Pulmonary artery endothelial cell (primary cell): Measurements from ENCODE around the gene NPC1. TPM values are rescaled to one million over a fixed set of nuclear protein-coding genes. Genes with fewer than 3 reads are reported as not detected.
A peak's percentile ranks its signal among the peaks of the same experiment; 100 is the strongest.
"Not testable (repeated sequence)": the region's sequence is repeated elsewhere in the genome, so short reads cannot be mapped to it uniquely, and the experiment has no call there.

Experiments
- DNase-seq: peaks from one replicate; pipeline ENCODE4 v3.0.0-alpha.2; 2011; ENCODE audit warnings: low read depth, low spot score
- total RNA-seq: library from RNA; depleted of rRNA; stranded (reverse); fragments of >200 nt; gene quantifications from 2 replicates; pipeline ENCODE4 v1.2.3, GENCODE V29; 2014

NPC1 gene
- total RNA-seq = 26.5 and 56.3 TPM in 2 replicates

GRCh38 chr18:23586249-23587196, at the start of gene NPC1:
Gene NPC1 (minus strand): TSS chr18:23586506. CDS start chr18:23586343, 163 bp downstream.
- peak; percentile 69 for DNase-seq

- no peak for DNase-seq
Observed at GRCh38 chr18:23636071-23636399, 49.7 kb upstream of the NPC1 start.

GRCh38 chr18:23635283-23636070, 49.2 kb upstream of the NPC1 start:
- DNase-seq = no peak

- DNase-seq = no peak
Observed at GRCh38 chr18:23634692-23635091, 48.4 kb upstream of the NPC1 start.

- no peak for DNase-seq
Observed at GRCh38 chr18:23632615-23633014, 46.3 kb upstream of the NPC1 start.

- no peak for DNase-seq
Observed at GRCh38 chr18:23631746-23632145, 45.4 kb upstream of the NPC1 start.

GRCh38 chr18:23631312-23631711, 45.0 kb upstream of the NPC1 start:
- no peak for DNase-seq

GRCh38 chr18:23629444-23629946, 43.2 kb upstream of the NPC1 start:
- no peak for DNase-seq

GRCh38 chr18:23627970-23628369, 41.7 kb upstream of the NPC1 start:
- DNase-seq = no peak

GRCh38 chr18:23627321-23627720, 41.0 kb upstream of the NPC1 start:
- DNase-seq = no peak

- no peak for DNase-seq
Observed at GRCh38 chr18:23626451-23627279, 40.4 kb upstream of the NPC1 start.

GRCh38 chr18:23623040-23623439, 36.7 kb upstream of the NPC1 start:
- DNase-seq = no peak

- no peak for DNase-seq
Observed at GRCh38 chr18:23619388-23619881, 33.1 kb upstream of the NPC1 start.

- no peak for DNase-seq
Observed at GRCh38 chr18:23618862-23619387, 32.6 kb upstream of the NPC1 start.

- no peak for DNase-seq
Observed at GRCh38 chr18:23617412-23618014, 31.2 kb upstream of the NPC1 start.

GRCh38 chr18:23616258-23616657, 30.0 kb upstream of the NPC1 start:
- no peak for DNase-seq

- no peak for DNase-seq
Observed at GRCh38 chr18:23614891-23615290, 28.6 kb upstream of the NPC1 start.

- no peak for DNase-seq
Observed at GRCh38 chr18:23614413-23614812, 28.1 kb upstream of the NPC1 start.

- not testable (repeated sequence) for DNase-seq
Observed at GRCh38 chr18:23613091-23613475, 26.8 kb upstream of the NPC1 start.

GRCh38 chr18:23612434-23613090, 26.3 kb upstream of the NPC1 start:
- DNase-seq = no peak
